Heart left ventricle (tissue), 13 donors: ENCODE results near the gene IFRD2.

Experiments used
- POLR2A ChIP-seq, 2 donors: fragments of 450-650 bp; IDR thresholded peaks; one replicate each; pipeline ENCODE4 v1.6.1; 2017; ENCODE audit warnings: antibody characterized with exemption in 2 of 2, mild to moderate bottlenecking in 2 of 2, moderate library complexity in 2 of 2
- TF ChIP-seq, protein P1 (sequence below), 12 donors: fragments of 200-600 bp; sonication (generic) in 4 of 12; IDR thresholded peaks; one replicate each; pipeline versions ENCODE4 v1.5.0 to v1.8.0; 2018 to 2022; ENCODE audit warnings: antibody characterized with exemption in 12 of 12, mild to moderate bottlenecking in 5 of 12
- donor health status: ischemic (EF 13 %, LVEDD 7.1; RV severe dilation, severe dysfunction).
- donor health status: DM: no; HTN: yes; CAD: no.
- donor health status: DM: no; HTN: no; CAD: no.
- donor health status: ischemic (EF 25% LVEDD 6.9; RV normal size, moderate dysfunction).
- donor health status: ischemic (EF 25% LVEDD 5.7; RV mildly dilated, moderate dysfunction).
- donor health status: ischemic (EF 35%, LVEDD 5.7; RV mildly dilated, moderate dysfunction).
- donor health status: nonischemic (EF 11% LVEDD 7.7; RV severe dilation, severe dysfunction).
- donor health status: DM: yes; HTN: yes; CAD: no.
- donor health status: PGD.
- donor health status: ischemic (EF 29% LVEDD 5.4; RV normal size, mild dysfunction).
- donor health status: nonischemic (EF 23%, LVEDD 6.1; RV moderate dilation, normal function).

DNA sequence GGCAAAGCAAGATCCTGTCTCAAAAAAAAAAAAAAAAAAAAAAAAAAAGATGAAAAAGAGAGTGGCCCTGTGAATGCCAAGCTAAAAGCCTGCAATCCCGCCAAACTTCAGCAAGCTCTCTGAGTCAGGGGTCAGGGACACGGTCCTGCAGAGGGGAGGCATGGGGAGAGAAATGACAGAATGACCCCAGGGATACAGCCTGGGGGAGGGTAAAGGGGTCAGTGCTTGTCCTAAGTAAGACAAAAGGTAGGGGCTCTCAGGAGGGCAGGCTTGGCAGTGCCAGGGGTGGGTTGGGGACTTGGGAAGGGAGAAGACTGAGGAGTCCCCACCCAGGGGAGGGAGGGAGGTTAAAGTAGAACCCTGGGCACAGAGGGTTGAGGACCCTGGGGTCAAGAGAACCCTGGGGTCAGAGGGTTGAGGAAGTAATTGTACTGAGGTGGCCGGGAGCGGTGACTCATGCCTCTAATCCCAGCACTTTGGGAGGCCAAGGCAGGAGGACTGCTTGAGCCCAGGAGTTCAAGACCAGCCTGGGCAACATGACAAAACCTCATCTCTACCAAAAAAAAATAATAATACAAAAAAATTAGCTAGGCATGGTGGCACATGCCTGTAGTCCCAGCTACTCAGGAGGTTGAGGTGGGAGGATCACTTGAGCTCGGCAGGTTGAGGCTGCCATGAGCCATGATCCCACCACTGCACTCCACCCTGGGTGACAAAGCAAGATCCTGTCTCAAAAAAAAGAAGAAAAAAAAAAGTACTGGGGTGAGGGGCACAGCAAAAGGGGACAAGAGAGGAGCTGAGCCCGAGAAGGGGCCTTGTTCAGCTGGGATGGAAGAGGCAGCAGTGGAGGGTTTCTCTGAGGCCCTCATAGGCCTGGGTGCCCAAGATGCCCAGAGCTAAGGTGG is 28.5 kb downstream of the IFRD2 start:
- TF ChIP-seq, protein P1, sequence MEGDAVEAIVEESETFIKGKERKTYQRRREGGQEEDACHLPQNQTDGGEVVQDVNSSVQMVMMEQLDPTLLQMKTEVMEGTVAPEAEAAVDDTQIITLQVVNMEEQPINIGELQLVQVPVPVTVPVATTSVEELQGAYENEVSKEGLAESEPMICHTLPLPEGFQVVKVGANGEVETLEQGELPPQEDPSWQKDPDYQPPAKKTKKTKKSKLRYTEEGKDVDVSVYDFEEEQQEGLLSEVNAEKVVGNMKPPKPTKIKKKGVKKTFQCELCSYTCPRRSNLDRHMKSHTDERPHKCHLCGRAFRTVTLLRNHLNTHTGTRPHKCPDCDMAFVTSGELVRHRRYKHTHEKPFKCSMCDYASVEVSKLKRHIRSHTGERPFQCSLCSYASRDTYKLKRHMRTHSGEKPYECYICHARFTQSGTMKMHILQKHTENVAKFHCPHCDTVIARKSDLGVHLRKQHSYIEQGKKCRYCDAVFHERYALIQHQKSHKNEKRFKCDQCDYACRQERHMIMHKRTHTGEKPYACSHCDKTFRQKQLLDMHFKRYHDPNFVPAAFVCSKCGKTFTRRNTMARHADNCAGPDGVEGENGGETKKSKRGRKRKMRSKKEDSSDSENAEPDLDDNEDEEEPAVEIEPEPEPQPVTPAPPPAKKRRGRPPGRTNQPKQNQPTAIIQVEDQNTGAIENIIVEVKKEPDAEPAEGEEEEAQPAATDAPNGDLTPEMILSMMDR (IDR thresholded peaks at IDR 0.05), result no peak
- TF ChIP-seq POLR2A (IDR thresholded peaks at IDR 0.05), result no peak
